Measurements from ENCODE around the gene GDPD3. TPM values are rescaled to one million over a fixed set of nuclear protein-coding genes. Genes with fewer than 3 reads are reported as not detected.
"Not testable (repeated sequence)": the region's sequence is repeated elsewhere in the genome, so short reads cannot be mapped to it uniquely, and the experiment has no call there.

The GDPD3 gene
- total RNA-seq, 2 experiments from 2014 or later = 11.5 to 12.3 TPM

- POLR2A ChIA-PET = no interaction called here
- Mint-ChIP-seq H3K9me3 (peaks cover 1% of the 10 kb centered on the region), H3K27ac (no peak overlapping the region), H3K36me3 (ENCODE audit: low read depth) (no peaks in the 10 kb centered on the region), H3K4me1 (peaks cover 18% of the 10 kb centered on the region), H3K27me3 (no peaks in the 10 kb centered on the region), H3K4me3 (no peak overlapping the region)
- DNase-seq = no peak
- CTCF ChIA-PET = interaction anchor here (0.6 to 1.2 kb wide), 3 partner anchors 50 to 273 kb away, joined by 3 to 4 read pairs (median 3); partner anchors contain the start of gene TBX6
These were observed 28.4 kb upstream of the GDPD3 start for GRCh38 chr16:30141750-30142149.

DNA sequence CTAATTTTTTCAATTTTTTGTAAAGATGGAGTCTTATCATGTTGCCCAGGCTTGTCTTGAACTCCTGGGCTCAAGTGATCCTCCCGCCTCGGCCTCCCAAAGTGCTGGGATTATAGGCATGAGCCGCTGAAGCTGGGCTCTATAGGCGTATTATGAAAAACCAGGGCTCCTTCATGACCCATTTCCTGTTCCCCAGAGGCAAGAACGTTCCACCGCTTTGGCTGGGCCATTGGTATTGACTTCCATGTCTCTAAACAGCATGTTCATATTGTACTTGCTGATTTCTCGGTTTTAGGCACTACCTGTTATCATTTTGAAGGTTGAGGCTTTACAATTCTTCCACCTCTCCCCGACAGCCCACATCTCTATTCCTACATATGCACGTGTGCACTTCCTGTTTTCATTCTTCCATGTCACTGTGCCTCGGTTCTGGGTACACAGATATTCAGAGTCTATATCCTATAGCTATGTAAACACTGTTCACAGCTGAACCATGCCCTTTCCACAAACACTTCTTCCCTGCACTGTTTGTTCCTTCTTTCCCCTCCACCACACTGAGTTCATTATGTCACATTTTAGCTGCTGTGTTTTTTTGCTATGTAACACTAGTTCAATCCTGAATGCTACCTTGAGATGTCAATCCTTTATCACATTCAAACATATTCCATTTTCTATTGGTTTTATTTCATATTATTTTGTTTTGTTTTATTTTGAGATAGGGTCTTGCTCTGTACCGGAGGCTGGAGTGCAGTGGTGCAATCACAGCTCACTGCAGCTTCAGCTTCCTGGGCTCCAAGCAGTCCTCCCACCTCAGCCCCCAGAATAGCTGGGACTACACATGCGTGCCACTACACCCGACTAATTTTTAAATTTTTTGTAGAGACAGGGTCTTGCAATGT, 26.5 kb upstream of the GDPD3 start:
- Mint-ChIP-seq H3K4me1 (peaks cover 18% of the 10 kb centered on the region), H3K36me3 (ENCODE audit: low read depth) (no peaks in the 10 kb centered on the region), H3K9me3 (no peaks in the 10 kb centered on the region), H3K4me3 (no peak overlapping the region), H3K27me3 (no peaks in the 10 kb centered on the region), H3K27ac (peak overlapping the region; percentile 56)
- ChIA-PET POLR2A (interaction anchor here (0.6 to 1.8 kb wide), 6 partner anchors 9 to 48 kb away, joined by 3 to 13 read pairs (median 4); partner anchors contain the start of genes CORO1A, TBX6 and YPEL3), CTCF (interaction anchor here (0.8 to 1.9 kb wide), 5 partner anchors 27 to 270 kb away, joined by 3 to 5 read pairs (median 3); partner anchors contain the start of gene GDPD3)
- no peak for DNase-seq

- ChIA-PET CTCF (interaction anchor here (1.0 to 1.8 kb wide), 4 partner anchors 9 to 292 kb away, joined by 3 to 6 read pairs (median 4); partner anchors contain the start of genes DCTPP1 and GDPD3), POLR2A (interaction anchor here (1.1 kb wide), 1 partner anchor 47 kb away, joined by 3 read pairs; no protein-coding TSS in a partner anchor)
- DNase-seq = no peak
- Mint-ChIP-seq H3K9me3 (no peaks in the 10 kb centered on the region), H3K27ac (no peak overlapping the region), H3K27me3 (no peaks in the 10 kb centered on the region), H3K4me1 (peaks cover 12% of the 10 kb centered on the region), H3K4me3 (no peak overlapping the region), H3K36me3 (ENCODE audit: low read depth) (no peaks in the 10 kb centered on the region)
These were observed 24.6 kb upstream of the GDPD3 start for GRCh38 chr16:30137897-30138296.

DNA sequence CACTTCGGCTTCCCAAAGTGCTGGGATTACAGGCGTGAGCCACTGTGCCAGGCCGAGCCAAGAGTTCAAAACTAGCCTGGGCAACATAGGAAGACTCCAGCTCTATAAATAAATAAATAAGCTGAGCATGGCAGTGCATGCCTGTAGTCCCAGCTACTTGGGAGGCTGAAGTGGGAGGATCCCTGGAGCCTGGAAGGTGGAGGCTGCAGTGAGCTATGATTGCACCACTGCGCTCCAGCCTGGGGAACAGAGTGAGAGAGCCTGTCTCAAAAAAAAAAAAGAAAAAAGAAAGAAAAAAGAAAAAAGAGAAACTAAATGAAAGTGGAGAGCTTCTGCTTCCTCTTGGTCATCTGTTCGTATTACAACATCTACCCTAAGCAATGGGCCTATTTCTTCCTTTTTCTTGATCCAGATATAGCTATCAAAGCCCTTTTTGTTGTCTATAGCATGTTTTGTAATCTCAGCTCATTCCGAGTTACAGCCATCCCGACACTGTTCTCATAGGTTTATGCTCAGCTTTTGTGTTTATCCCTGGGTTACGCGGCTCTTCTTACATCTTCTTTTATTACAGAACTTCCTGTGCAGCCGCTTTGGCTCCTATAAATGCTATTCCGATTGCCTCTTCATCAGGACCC, 23.8 kb upstream of the GDPD3 start:
- Mint-ChIP-seq H3K4me3 (no peak overlapping the region), H3K4me1 (peaks cover 11% of the 10 kb centered on the region), H3K27me3 (no peaks in the 10 kb centered on the region), H3K9me3 (no peaks in the 10 kb centered on the region), H3K27ac (no peak overlapping the region), H3K36me3 (ENCODE audit: low read depth) (no peaks in the 10 kb centered on the region)
- CTCF ChIA-PET = interaction anchor here (1.0 to 1.4 kb wide), 3 partner anchors 9 to 293 kb away, joined by 3 to 6 read pairs (median 3); partner anchors contain the start of gene DCTPP1
- DNase-seq = no peak
- POLR2A ChIA-PET = interaction anchor here (1.1 kb wide), 1 partner anchor 48 kb away, joined by 3 read pairs; no protein-coding TSS in a partner anchor

DNA sequence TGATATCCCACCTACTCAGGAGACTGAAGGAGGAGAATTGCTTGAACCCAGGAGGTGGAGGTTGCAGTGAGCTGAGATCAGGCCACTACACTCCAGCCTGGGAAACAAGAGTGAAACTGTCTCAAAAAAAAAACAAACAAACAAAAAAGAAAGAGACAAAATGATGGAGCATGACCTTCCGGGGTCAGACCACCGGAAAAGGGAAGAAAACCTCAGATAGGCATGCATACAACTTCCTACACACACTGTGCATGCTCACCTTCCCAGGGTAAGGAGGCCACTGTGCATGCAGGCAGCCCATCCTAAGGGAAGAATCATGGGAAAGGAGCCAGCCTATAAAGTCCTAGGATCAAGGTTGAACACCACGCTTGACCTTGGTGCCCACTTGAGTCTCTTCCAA, 19.3 kb upstream of the GDPD3 start:
- Mint-ChIP-seq H3K36me3 (ENCODE audit: low read depth) (peaks cover 9% of the 10 kb centered on the region), H3K27me3 (no peaks in the 10 kb centered on the region), H3K27ac (peak overlapping the region; percentile 10), H3K4me1 (peaks cover 11% of the 10 kb centered on the region), H3K9me3 (peaks cover 2% of the 10 kb centered on the region), H3K4me3 (no peak overlapping the region)
- CTCF ChIA-PET = no interaction called here
- POLR2A ChIA-PET = interaction anchor here (4.2 kb wide), 1 partner anchor 52 kb away, joined by 41 read pairs; the partner anchor contains the start of gene CORO1A
- DNase-seq = no peak

DNA sequence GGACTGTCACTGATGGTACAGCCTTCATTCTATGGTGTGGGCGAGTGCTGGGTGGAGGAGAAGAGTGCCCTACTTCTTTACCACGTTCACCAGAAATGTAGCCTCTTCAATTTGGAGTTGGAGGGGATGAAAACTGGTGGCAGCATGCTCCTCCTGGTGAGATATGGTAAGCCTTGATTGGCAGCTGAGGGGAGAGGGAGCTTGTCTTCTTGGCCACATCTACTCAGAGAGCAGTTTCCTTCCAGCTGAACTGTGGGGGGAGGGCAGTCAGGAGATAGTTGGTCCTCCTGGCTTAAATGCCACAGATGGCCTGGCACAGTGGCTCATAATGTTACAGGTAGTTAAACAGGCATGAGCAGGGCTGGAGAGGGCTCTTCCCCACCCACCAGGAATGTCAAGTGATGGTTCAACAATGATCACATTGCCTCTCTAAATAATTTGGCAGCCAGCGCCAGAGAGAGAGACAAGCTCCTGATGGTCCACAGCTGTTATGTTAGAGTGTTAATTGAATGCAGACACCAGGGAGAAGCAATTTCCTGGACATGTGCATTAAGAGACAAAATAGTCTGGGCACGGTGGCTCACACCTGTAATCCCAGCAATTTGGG, 18.6 kb upstream of the GDPD3 start:
- Mint-ChIP-seq H3K9me3 (peaks cover 2% of the 10 kb centered on the region), H3K36me3 (ENCODE audit: low read depth) (peaks cover 9% of the 10 kb centered on the region), H3K27ac (peak overlapping the region; percentile 52), H3K4me3 (no peak overlapping the region), H3K4me1 (peaks cover 11% of the 10 kb centered on the region), H3K27me3 (no peaks in the 10 kb centered on the region)
- POLR2A ChIA-PET = interaction anchor here (1.1 to 4.2 kb wide), 2 partner anchors 18 to 52 kb away, joined by 3 to 41 read pairs; partner anchors contain the start of genes CORO1A and GDPD3
- CTCF ChIA-PET = interaction anchor here (1.7 kb wide), 1 partner anchor 11 kb away, joined by 4 read pairs; no protein-coding TSS in a partner anchor
- DNase-seq = no peak

GRCh38 chr16:30127993-30128392, 14.7 kb upstream of the GDPD3 start:
- no peaks in the 10 kb centered on the region for H3K27me3 Mint-ChIP-seq
- no peak overlapping the region for H3K4me3 Mint-ChIP-seq
- CTCF ChIA-PET = interaction anchor here (1.5 kb wide), 1 partner anchor 9 kb away, joined by 3 read pairs; no protein-coding TSS in a partner anchor
- DNase-seq = no peak
- peaks cover 9% of the 10 kb centered on the region for H3K36me3 Mint-ChIP-seq (ENCODE audit: low read depth)
- POLR2A ChIA-PET = interaction anchor here (0.7 to 1.2 kb wide), 2 partner anchors 55 to 57 kb away, joined by 3 to 4 read pairs; partner anchors contain the start of gene CORO1A
- H3K9me3 Mint-ChIP-seq = peaks cover 2% of the 10 kb centered on the region
- H3K4me1 Mint-ChIP-seq = peaks cover 19% of the 10 kb centered on the region
- H3K27ac Mint-ChIP-seq = no peak overlapping the region

- H3K4me3 Mint-ChIP-seq, DNase-seq, H3K27me3 Mint-ChIP-seq, H3K9me3 Mint-ChIP-seq, H3K27ac Mint-ChIP-seq: not testable (repeated sequence)
- CTCF ChIA-PET = interaction anchor here (3.0 kb wide), 1 partner anchor 13 kb away, joined by 15 read pairs; the partner anchor contains the start of gene GDPD3
- H3K36me3 Mint-ChIP-seq (ENCODE audit: low read depth) = peaks cover 13% of the 10 kb centered on the region
- H3K4me1 Mint-ChIP-seq = peaks cover 28% of the 10 kb centered on the region
- POLR2A ChIA-PET = interaction anchor here (1.1 to 3.3 kb wide), 3 partner anchors 12 to 60 kb away, joined by 3 to 21 read pairs (median 3); partner anchors contain the start of genes CORO1A and GDPD3
These were observed 12.4 kb upstream of the GDPD3 start for GRCh38 chr16:30125690-30126089.

- ChIA-PET CTCF (interaction anchor here (3.0 kb wide), 1 partner anchor 13 kb away, joined by 15 read pairs; the partner anchor contains the start of gene GDPD3), POLR2A (interaction anchor here (1.1 to 3.3 kb wide), 3 partner anchors 11 to 61 kb away, joined by 3 to 21 read pairs (median 3); partner anchors contain the start of genes CORO1A and GDPD3)
- DNase-seq = no peak
- no peak overlapping the region for H3K27ac Mint-ChIP-seq
- no peaks in the 10 kb centered on the region for H3K9me3 Mint-ChIP-seq
- peaks cover 31% of the 10 kb centered on the region for H3K4me1 Mint-ChIP-seq
- H3K4me3 Mint-ChIP-seq = no peak overlapping the region
- H3K27me3 Mint-ChIP-seq = no peaks in the 10 kb centered on the region
- peaks cover 14% of the 10 kb centered on the region for H3K36me3 Mint-ChIP-seq (ENCODE audit: low read depth)
These were observed 11.6 kb upstream of the GDPD3 start for GRCh38 chr16:30124985-30125379.

DNA sequence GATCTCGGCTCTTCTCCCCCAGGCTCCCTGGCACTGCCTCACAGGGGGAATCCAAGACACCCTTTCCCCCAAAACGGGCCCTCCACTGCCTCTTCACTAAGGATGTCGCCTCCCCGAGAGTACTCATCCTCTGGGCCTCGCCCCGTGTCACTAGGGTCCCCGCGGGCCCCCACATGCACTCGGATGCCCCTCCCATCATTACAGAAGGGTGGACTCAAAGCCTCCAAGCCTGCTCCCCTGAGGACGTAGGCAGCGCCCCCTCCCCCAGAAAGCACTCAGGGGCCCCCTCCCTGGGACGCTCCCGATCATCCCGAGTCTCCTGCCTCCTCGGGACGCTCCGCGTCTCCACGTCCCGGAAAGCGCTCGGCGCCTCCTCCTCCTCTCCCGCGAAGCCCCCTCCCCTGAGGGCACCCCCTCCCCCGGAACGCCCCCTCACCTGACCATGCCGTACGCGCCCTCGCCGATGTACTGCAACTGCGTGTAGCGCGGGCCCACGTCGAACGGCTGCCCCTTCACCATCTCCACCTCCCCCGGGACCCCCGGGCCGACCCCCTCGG, 9.3 kb upstream of the GDPD3 start:
- peak; percentile 28 for DNase-seq
- Mint-ChIP-seq H3K9me3 (no peaks in the 10 kb centered on the region), H3K4me3 (peak overlapping the region; percentile 88), H3K27ac (peak overlapping the region; percentile 82), H3K27me3 (no peaks in the 10 kb centered on the region), H3K36me3 (ENCODE audit: low read depth) (peaks cover 19% of the 10 kb centered on the region), H3K4me1 (peaks cover 39% of the 10 kb centered on the region)
- CTCF ChIA-PET = interaction anchor here (3.0 kb wide), 2 partner anchors 10 to 11 kb away, joined by 12 to 15 read pairs; partner anchors contain the start of gene GDPD3
- POLR2A ChIA-PET = interaction anchor here (1.8 to 3.3 kb wide), 3 partner anchors 9 to 63 kb away, joined by 5 to 21 read pairs (median 14); partner anchors contain the start of genes CORO1A and GDPD3

- ChIA-PET CTCF (interaction anchor here (3.0 kb wide), 1 partner anchor 10 kb away, joined by 12 read pairs; no protein-coding TSS in a partner anchor), POLR2A (interaction anchor here (1.6 kb wide), 1 partner anchor 64 kb away, joined by 6 read pairs; no protein-coding TSS in a partner anchor)
- no peaks in the 10 kb centered on the region for H3K9me3 Mint-ChIP-seq
These were observed 8.6 kb upstream of the GDPD3 start for GRCh38 chr16:30121741-30122571.

More at GRCh38 chr16:30121741-30122571, 8.6 kb upstream of the GDPD3 start:
- Mint-ChIP-seq H3K27me3 (no peaks in the 10 kb centered on the region), H3K36me3 (ENCODE audit: low read depth) (peaks cover 21% of the 10 kb centered on the region), H3K4me1 (peaks cover 39% of the 10 kb centered on the region), H3K4me3 (peak overlapping the region; percentile 88), H3K27ac (peak overlapping the region; percentile 82)
- no peak for DNase-seq
